Neural progenitor cell (in vitro differentiated cells): ENCODE measurements around the gene CXCR5. TPM values are rescaled to one million over a fixed set of nuclear protein-coding genes. Genes with fewer than 3 reads are reported as not detected.

Experiments
- DNase-seq: peaks from one replicate; pipeline ENCODE4 v3.0.0-alpha.2; 2016; ENCODE audit warnings: low spot score
- H2AFZ ChIP-seq: fragments of 200-600 bp; sonication (generic); replicated peaks from 2 replicates; pipeline ENCODE4 v1.6.1; 2016; ENCODE audit warnings: antibody characterized with exemption
- H3F3A ChIP-seq: fragments of 200-600 bp; sonication (generic); 2 replicates; pipeline ENCODE4 v1.6.1; 2016; ENCODE audit warnings: antibody characterized with exemption, low read depth
- H3K27ac ChIP-seq: fragments of 200-600 bp; sonication (generic); 2 replicates; pipeline ENCODE4 v1.5.1; 2016; ENCODE audit warnings: mild to moderate bottlenecking
- H3K27me3 ChIP-seq: fragments of 200-600 bp; sonication (generic); 2 replicates; pipeline ENCODE4 v1.6.1; 2016; ENCODE audit warnings: mild to moderate bottlenecking, moderate library complexity
- H3K36me3 ChIP-seq: fragments of 200-600 bp; sonication (generic); 2 replicates; pipeline ENCODE4 v1.5.1; 2016
- H3K4me1 ChIP-seq: fragments of 200-600 bp; sonication (generic); 2 replicates; pipeline ENCODE4 v1.6.1; 2016; ENCODE audit warnings: mixed run types
- H3K4me2 ChIP-seq: fragments of 200-600 bp; sonication (generic); 2 replicates; pipeline ENCODE4 v1.6.1; 2016
- H3K4me3 ChIP-seq: fragments of 200-600 bp; sonication (generic); 2 replicates; pipeline ENCODE4 v1.5.1; 2016
- H3K79me2 ChIP-seq: fragments of 200-600 bp; sonication (generic); 2 replicates; pipeline ENCODE4 v1.6.1; 2016; ENCODE audit warnings: low read depth
- H3K9ac ChIP-seq: fragments of 200-600 bp; sonication (generic); 2 replicates; pipeline ENCODE4 v1.6.1; 2016
- H3K9me3 ChIP-seq: fragments of 200-600 bp; sonication (generic); 2 replicates; pipeline ENCODE4 v1.5.1; 2016; ENCODE audit warnings: low read depth
- H4K20me1 ChIP-seq: fragments of 200-600 bp; sonication (generic); 2 replicates; pipeline ENCODE4 v1.6.1; 2016; ENCODE audit warnings: low read depth
- H3K27ac Mint-ChIP-seq: 3 replicates; pipeline ENCODE4 v1.8.0; 2021; ENCODE audit warnings: mixed read lengths
- H3K27me3 Mint-ChIP-seq: 2 replicates; pipeline ENCODE4 v1.8.0; 2022; ENCODE audit warnings: low read depth, mild to moderate bottlenecking, inconsistent platforms, moderate library complexity, mixed read lengths; ENCODE audit not compliant: insufficient read depth
- H3K36me3 Mint-ChIP-seq: 3 replicates; pipeline ENCODE4 v1.8.0; 2021; ENCODE audit warnings: mixed read lengths
- H3K4me1 Mint-ChIP-seq: 3 replicates; pipeline ENCODE4 v1.8.0; 2021; ENCODE audit warnings: mixed read lengths
- H3K4me3 Mint-ChIP-seq: 3 replicates; pipeline ENCODE4 v1.8.0; 2021; ENCODE audit warnings: mild to moderate bottlenecking, moderate library complexity, mixed read lengths
- H3K9me3 Mint-ChIP-seq: 3 replicates; pipeline ENCODE4 v1.8.0; 2020; ENCODE audit warnings: mixed read lengths
- CTCF ChIP-seq: fragments of 200-600 bp; sonication (generic); IDR thresholded peaks from 2 replicates; pipeline ENCODE4 v1.5.1; 2017; ENCODE audit warnings: antibody characterized with exemption, mild to moderate bottlenecking
- EZH2 ChIP-seq: fragments of 200-600 bp; sonication (generic); IDR thresholded peaks from 2 replicates; pipeline ENCODE4 v1.6.1; 2017; ENCODE audit warnings: antibody characterized with exemption, mild to moderate bottlenecking, moderate library complexity
- EZH2phosphoT487 ChIP-seq: fragments of 200-600 bp; sonication (generic); IDR thresholded peaks from 2 replicates; pipeline ENCODE4 v1.6.1; 2017; ENCODE audit warnings: antibody characterized with exemption
- total RNA-seq: library from RNA; depleted of rRNA; stranded (reverse); fragments of >200 nt; gene quantifications from 2 replicates; pipeline ENCODE4 v1.2.3, GENCODE V29; 2015; ENCODE audit warnings: low replicate concordance

CXCR5 gene
- total RNA-seq, 1 donor from 2014 or later = not detected

GRCh38 chr11:118884875-118885274 lies 1.2 kb downstream of the CXCR5 start:
- H3K27ac Mint-ChIP-seq = no peak overlapping the region
- Histone ChIP-seq H3K4me3 (no peak overlapping the region), H3F3A (no peaks in the 10 kb centered on the region), H3K4me1 (peaks cover 12% of the 10 kb centered on the region), H3K9me3 (no peaks in the 10 kb centered on the region), H2AFZ (no peak overlapping the region), H4K20me1 (no peaks in the 10 kb centered on the region), H3K79me2 (no peaks in the 10 kb centered on the region), H3K27ac (no peak overlapping the region), H3K36me3 (no peaks in the 10 kb centered on the region), H3K4me2 (no peak overlapping the region), H3K27me3 (no peaks in the 10 kb centered on the region), H3K9ac (no peak overlapping the region)
- DNase-seq = no peak
- no peak overlapping the region for H3K4me3 Mint-ChIP-seq
- no peaks in the 10 kb centered on the region for H3K36me3 Mint-ChIP-seq
- H3K27me3 Mint-ChIP-seq = peaks cover 9% of the 10 kb centered on the region
- H3K4me1 Mint-ChIP-seq = peaks cover 35% of the 10 kb centered on the region
- no peaks in the 10 kb centered on the region for H3K9me3 Mint-ChIP-seq
- TF ChIP-seq EZH2phosphoT487 = no peak
- TF ChIP-seq CTCF = no peak
- no peak for TF ChIP-seq EZH2

- Histone ChIP-seq H3K27ac (no peak overlapping the region), H4K20me1 (no peaks in the 10 kb centered on the region), H3K9me3 (no peaks in the 10 kb centered on the region), H3K4me1 (peaks cover 12% of the 10 kb centered on the region), H3K27me3 (no peaks in the 10 kb centered on the region), H3K36me3 (no peaks in the 10 kb centered on the region), H3K4me3 (no peak overlapping the region), H3K9ac (no peak overlapping the region), H3K79me2 (no peaks in the 10 kb centered on the region), H3K4me2 (no peak overlapping the region), H3F3A (no peaks in the 10 kb centered on the region), H2AFZ (no peak overlapping the region)
- DNase-seq = no peak
- Mint-ChIP-seq H3K27ac (no peak overlapping the region), H3K4me1 (peaks cover 35% of the 10 kb centered on the region), H3K36me3 (no peaks in the 10 kb centered on the region), H3K4me3 (no peak overlapping the region), H3K27me3 (peaks cover 9% of the 10 kb centered on the region), H3K9me3 (no peaks in the 10 kb centered on the region)
- TF ChIP-seq CTCF (no peak), EZH2 (no peak), EZH2phosphoT487 (no peak)
Measured at GRCh38 chr11:118885319-118885718, 1.6 kb downstream of the CXCR5 start.

GRCh38 chr11:118885831-118886565 lies 2.3 kb downstream of the CXCR5 start:
- Histone ChIP-seq H3K9ac (no peak overlapping the region), H3K4me3 (no peak overlapping the region), H3F3A (no peaks in the 10 kb centered on the region), H3K27me3 (no peaks in the 10 kb centered on the region), H3K27ac (no peak overlapping the region), H3K4me2 (no peak overlapping the region), H2AFZ (no peak overlapping the region), H3K79me2 (no peaks in the 10 kb centered on the region), H3K4me1 (peaks cover 12% of the 10 kb centered on the region), H3K9me3 (no peaks in the 10 kb centered on the region), H4K20me1 (no peaks in the 10 kb centered on the region), H3K36me3 (no peaks in the 10 kb centered on the region)
- no peak for DNase-seq
- H3K27ac Mint-ChIP-seq = no peak overlapping the region
- peaks cover 9% of the 10 kb centered on the region for H3K27me3 Mint-ChIP-seq
- H3K36me3 Mint-ChIP-seq = no peaks in the 10 kb centered on the region
- no peak overlapping the region for H3K4me3 Mint-ChIP-seq
- no peak for TF ChIP-seq EZH2
- TF ChIP-seq EZH2phosphoT487 = no peak
- TF ChIP-seq CTCF = no peak
- H3K9me3 Mint-ChIP-seq = no peaks in the 10 kb centered on the region
- peaks cover 35% of the 10 kb centered on the region for H3K4me1 Mint-ChIP-seq
